ENCODE measurements around the gene SYNJ1. TPM values are rescaled to one million over a fixed set of nuclear protein-coding genes. Genes with fewer than 3 reads are reported as not detected.

Gene SYNJ1
- polyA plus RNA-seq, 3 donors: 4.0 to 16.5 (median 8.1) TPM

- Histone ChIP-seq H3K27ac (ENCODE audit: low read depth in 1 of 2, low read length in 2 of 2) (no peak overlapping the region), H4K20me1 (ENCODE audit: insufficient read depth, low read length) (no peaks in the 10 kb centered on the region), H3K9ac (ENCODE audit: insufficient read depth, low read length, poor library complexity, severe bottlenecking) (no peak overlapping the region), H3K79me2 (ENCODE audit: insufficient read depth, low read length) (no peaks in the 10 kb centered on the region), H2AFZ (ENCODE audit: insufficient read depth, low read depth, low read length, poor library complexity, severe bottlenecking) (no peak overlapping the region), H3K4me2 (replicated peaks; ENCODE audit: extremely low read depth, low read length, poor library complexity, severe bottlenecking) (no peak overlapping the region), H3K36me3 (replicated peaks in 1 of 2; ENCODE audit: control insufficient read depth in 1 of 2, insufficient read depth in 2 of 2, low read length in 2 of 2) (peaks cover 80 to 93% of the 10 kb centered on the region in 2 donors), H3K4me3 (replicated peaks in 1 of 3; ENCODE audit: low read depth in 2 of 3, low read length in 3 of 3) (no peak overlapping the region), H3K4me1 (ENCODE audit: control insufficient read depth in 1 of 2, insufficient read depth in 2 of 2, low read length in 2 of 2) (no peaks in the 10 kb centered on the region), H3K9me3 (replicated peaks in 1 of 2; ENCODE audit: control insufficient read depth in 1 of 2, insufficient read depth in 1 of 2, low read length in 2 of 2) (no peaks in the 10 kb centered on the region), H3K27me3 (ENCODE audit: control insufficient read depth in 2 of 2, insufficient read depth in 2 of 2, low read length in 2 of 2) (no peaks in the 10 kb centered on the region)
- Mint-ChIP-seq H3K9me3 (no peaks in the 10 kb centered on the region), H3K36me3 (peaks cover 57 to 74% of the 10 kb centered on the region in 2 donors), H3K27ac (no peak overlapping the region), H3K4me3 (no peak overlapping the region), H3K4me1 (no peaks in the 10 kb centered on the region), H3K27me3 (ENCODE audit: low read depth in 3 of 3) (peaks cover 0 to 1% (median 0%) of the 10 kb centered on the region in 3 donors)
- no CpG with 5 or more reads among the region's 2 CpGs for WGBS (ENCODE audit: insufficient coverage)
- intact Hi-C loops (cut with micrococcal nuclease): no loop called here
- no peak for TF ChIP-seq CTCF (IDR thresholded peaks at IDR 0.05)
- DNase-seq: no peak
Observed at GRCh38 chr21:32674731-32675130, 53.1 kb downstream of the SYNJ1 start.

DNA sequence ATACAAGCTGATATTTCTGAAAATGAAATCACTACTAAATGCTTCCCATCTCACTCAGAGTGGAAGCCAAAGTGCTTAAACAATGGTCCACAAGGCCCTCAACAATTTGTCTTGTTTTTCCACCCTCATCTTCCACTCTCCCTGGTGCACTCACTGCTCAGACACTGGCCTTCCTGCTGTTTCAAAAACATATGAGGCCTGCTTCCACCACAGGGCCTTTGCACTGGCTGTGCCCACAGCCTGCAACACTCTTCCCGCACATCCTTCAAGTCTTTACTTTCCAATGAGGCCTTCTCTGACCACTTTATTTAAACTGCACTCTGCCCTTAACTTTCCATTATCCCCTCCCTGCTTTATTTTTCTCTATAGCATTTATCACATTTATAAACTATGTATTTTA is 53.8 kb downstream of the SYNJ1 start:
- H3K27me3 Mint-ChIP-seq (ENCODE audit: low read depth in 3 of 3): peaks cover 0 to 1% (median 0%) of the 10 kb centered on the region in 3 donors

More for the DNA sequence above, 53.8 kb downstream of the SYNJ1 start:
- Histone ChIP-seq H3K27me3 (ENCODE audit: control insufficient read depth in 2 of 2, insufficient read depth in 2 of 2, low read length in 2 of 2) (no peaks in the 10 kb centered on the region), H3K9me3 (replicated peaks in 1 of 2; ENCODE audit: control insufficient read depth in 1 of 2, insufficient read depth in 1 of 2, low read length in 2 of 2) (no peaks in the 10 kb centered on the region), H3K4me2 (replicated peaks; ENCODE audit: extremely low read depth, low read length, poor library complexity, severe bottlenecking) (no peak overlapping the region), H3K36me3 (replicated peaks in 1 of 2; ENCODE audit: control insufficient read depth in 1 of 2, insufficient read depth in 2 of 2, low read length in 2 of 2) (peaks cover 79 to 94% of the 10 kb centered on the region in 2 donors), H3K9ac (ENCODE audit: insufficient read depth, low read length, poor library complexity, severe bottlenecking) (no peak overlapping the region), H3K27ac (ENCODE audit: low read depth in 1 of 2, low read length in 2 of 2) (no peak overlapping the region), H2AFZ (ENCODE audit: insufficient read depth, low read depth, low read length, poor library complexity, severe bottlenecking) (no peak overlapping the region), H3K4me1 (ENCODE audit: control insufficient read depth in 1 of 2, insufficient read depth in 2 of 2, low read length in 2 of 2) (no peaks in the 10 kb centered on the region), H3K79me2 (ENCODE audit: insufficient read depth, low read length) (no peaks in the 10 kb centered on the region), H4K20me1 (ENCODE audit: insufficient read depth, low read length) (no peaks in the 10 kb centered on the region), H3K4me3 (replicated peaks in 1 of 3; ENCODE audit: low read depth in 2 of 3, low read length in 3 of 3) (no peak overlapping the region)
- H3K36me3 Mint-ChIP-seq: peaks cover 59 to 71% of the 10 kb centered on the region in 2 donors
- H3K4me1 Mint-ChIP-seq: no peaks in the 10 kb centered on the region
- peak overlapping the region in 1 of 7 donors; percentile 31 for H3K27ac Mint-ChIP-seq
- H3K9me3 Mint-ChIP-seq: no peaks in the 10 kb centered on the region
- H3K4me3 Mint-ChIP-seq: no peak overlapping the region
- no peak for TF ChIP-seq CTCF (IDR thresholded peaks at IDR 0.05)
- no peak for DNase-seq
- WGBS (ENCODE audit: insufficient coverage): 83% methylated on average over 1 of the region's 1 CpG
- intact Hi-C loops (cut with micrococcal nuclease): no loop called here
